Adrenal gland (tissue), 12 donors: Measurements from ENCODE around the gene EXOC6B. TPM values are rescaled to one million over a fixed set of nuclear protein-coding genes. Genes with fewer than 3 reads are reported as not detected.
"Not testable (repeated sequence)": the region's sequence is repeated elsewhere in the genome, so short reads cannot be mapped to it uniquely, and the experiment has no call there.

Experiments
- DNase-seq, 7 donors: peaks; one replicate each; pipeline ENCODE4 v3.0.0-alpha.2; 2019 to 2020
- H3K27ac ChIP-seq, 5 donors: fragments of 200-600 bp; sonication (generic) in 4 of 5; 1 replicate in 3 of 5; 2 replicates in 2 of 5; pipeline versions ENCODE4 v1.5.1 to v1.8.0; 2016 to 2020; ENCODE audit warnings: mild to moderate bottlenecking in 1 of 5
- H3K27me3 ChIP-seq: fragments of 200-600 bp; 2 replicates; pipeline ENCODE4 v1.8.0; 2021
- H3K36me3 ChIP-seq, 2 donors: fragments of 200-600 bp; replicated peaks in 1 of 2; 1 replicate in 1 of 2; 2 replicates in 1 of 2; pipeline versions ENCODE4 v1.5.1 to v1.8.0; 2018 to 2022
- H3K4me1 ChIP-seq, 2 donors: fragments of 200-600 bp; replicated peaks in 1 of 2; 1 replicate in 1 of 2; 2 replicates in 1 of 2; pipeline versions ENCODE4 v1.5.1 to v1.8.0; 2018 to 2021
- H3K4me3 ChIP-seq, 4 donors: fragments of 200-600 bp; sonication (generic) in 3 of 4; one replicate each; pipeline ENCODE4 v1.5.1; 2016 to 2018
- H3K9me3 ChIP-seq, 3 donors: fragments of 200-600 bp; sonication (generic) in 1 of 3; replicated peaks in 1 of 3; 1 replicate in 2 of 3; 2 replicates in 1 of 3; pipeline versions ENCODE4 v1.5.1 to v1.8.0; 2016 to 2021
- POLR2A ChIP-seq, 2 donors: fragments of 450-650 bp; IDR thresholded peaks; one replicate each; pipeline ENCODE4 v1.6.1; 2017; ENCODE audit warnings: antibody characterized with exemption in 2 of 2, mild to moderate bottlenecking in 2 of 2, moderate library complexity in 1 of 2
- WGBS, 4 donors: extraction: QIAGEN DNeasy Blood & Tissue Kit in 2 of 4; methylation state at CpG; one replicate each; pipeline versions ENCODE4 v1.1.5 to v1.1.7; 2013 to 2017; 5-methylcytosine and 5-hydroxymethylcytosine counted together
- intact Hi-C, 2 donors: fragments of 100-400 bp; cut with DNase I; formaldehyde crosslinking; loops; one replicate each; pipeline versions ENCODE4 v1.14.1 to v1.15.0; 2022 to 2023
- polyA plus RNA-seq, 3 donors: library from polyadenylated mRNA; stranded (reverse); fragments of 200-250 nt in 2 of 3; fragments of 350-450 nt in 1 of 3; fragmentation: Illumina TruSeq in 1 of 3; extraction: RNeasy Lipid Tissue Mini Kit (QIAGEN cat#74804) in 1 of 3; gene quantifications; one replicate each; pipeline ENCODE4 v1.2.3, GENCODE V29; 2013 to 2014
- total RNA-seq, 9 donors: library from RNA; depleted of rRNA in 4 of 9; stranded (reverse); fragments of >200 nt in 4 of 9; fragments of 120-200 nt in 1 of 9; fragmentation: NEBNext Ultra II Directional in 1 of 9; extraction: Animal tissue kit (Norgen Biotek cat#: 25700) in 1 of 9; gene quantifications; one replicate each; pipeline versions ENCODE4 v1.1.0 to v1.2.4, GENCODE V29; 2013 to 2023
- TF ChIP-seq, protein P1 (sequence below), 6 experiments: fragments of 450-650 bp in 4 of 6; fragments of 200-600 bp in 2 of 6; sonication (generic) in 1 of 6; IDR thresholded peaks; 1 replicate in 5 of 6; 2 replicates in 1 of 6; pipeline versions ENCODE4 v1.5.1 to v1.8.0; 2016 to 2021; ENCODE audit warnings: antibody characterized with exemption in 6 of 6, mild to moderate bottlenecking in 2 of 6, moderate library complexity in 1 of 6
- donor health status: healthy with polysubstance abuse.
- donor health status: Bipolar disorder and iron deficiency.
- donor health status: DM: yes; HTN: yes; CAD: no.
- donor health status: DM: no; HTN: no; CAD: no.
- donor health status: DM: no; HTN: no; CAD: no.
- donor health status: DM: yes; HTN: yes; CAD: no.

Gene EXOC6B
- total and polyA plus RNA-seq, 12 donors, result 6.0 to 92.6 (median 50.6) TPM

DNA sequence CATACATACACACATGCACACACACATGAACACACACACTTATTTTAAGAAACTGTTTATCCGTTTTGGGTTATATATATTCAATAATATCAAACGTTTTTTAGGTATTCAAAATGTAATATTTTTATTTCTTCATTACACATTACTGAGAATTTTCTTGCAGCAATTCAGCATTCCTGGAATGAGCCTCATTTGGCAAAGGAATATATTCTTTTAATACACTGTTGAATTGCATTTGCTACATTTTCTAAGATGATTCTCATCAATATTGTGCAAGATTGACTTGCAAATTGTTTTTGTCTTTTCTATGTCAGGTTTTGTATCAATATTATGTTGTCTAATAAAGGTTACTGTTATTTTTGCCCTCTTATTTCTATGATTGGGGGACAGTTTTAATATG, 402.1 kb downstream of the EXOC6B start:
- DNase-seq, result no peak
- peaks cover 0 to 6% (median 0%) of the 10 kb centered on the region in 3 donors for H3K9me3 ChIP-seq
- H3K36me3 ChIP-seq, result no peaks in the 10 kb centered on the region
- H3K4me3 ChIP-seq, result no peak overlapping the region
- H3K27ac ChIP-seq, result no peak overlapping the region
- no peaks in the 10 kb centered on the region for H3K4me1 ChIP-seq
- intact Hi-C loops, result no loop called here
- no peak for TF ChIP-seq POLR2A (IDR thresholded peaks at IDR 0.05)
- TF ChIP-seq, protein P1, sequence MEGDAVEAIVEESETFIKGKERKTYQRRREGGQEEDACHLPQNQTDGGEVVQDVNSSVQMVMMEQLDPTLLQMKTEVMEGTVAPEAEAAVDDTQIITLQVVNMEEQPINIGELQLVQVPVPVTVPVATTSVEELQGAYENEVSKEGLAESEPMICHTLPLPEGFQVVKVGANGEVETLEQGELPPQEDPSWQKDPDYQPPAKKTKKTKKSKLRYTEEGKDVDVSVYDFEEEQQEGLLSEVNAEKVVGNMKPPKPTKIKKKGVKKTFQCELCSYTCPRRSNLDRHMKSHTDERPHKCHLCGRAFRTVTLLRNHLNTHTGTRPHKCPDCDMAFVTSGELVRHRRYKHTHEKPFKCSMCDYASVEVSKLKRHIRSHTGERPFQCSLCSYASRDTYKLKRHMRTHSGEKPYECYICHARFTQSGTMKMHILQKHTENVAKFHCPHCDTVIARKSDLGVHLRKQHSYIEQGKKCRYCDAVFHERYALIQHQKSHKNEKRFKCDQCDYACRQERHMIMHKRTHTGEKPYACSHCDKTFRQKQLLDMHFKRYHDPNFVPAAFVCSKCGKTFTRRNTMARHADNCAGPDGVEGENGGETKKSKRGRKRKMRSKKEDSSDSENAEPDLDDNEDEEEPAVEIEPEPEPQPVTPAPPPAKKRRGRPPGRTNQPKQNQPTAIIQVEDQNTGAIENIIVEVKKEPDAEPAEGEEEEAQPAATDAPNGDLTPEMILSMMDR (IDR thresholded peaks at IDR 0.05), result no peak
- 67 to 73% (median 72%) methylated on average over 2 of the region's 2 CpGs for WGBS, 4 donors
- no peaks in the 10 kb centered on the region for H3K27me3 ChIP-seq

DNA sequence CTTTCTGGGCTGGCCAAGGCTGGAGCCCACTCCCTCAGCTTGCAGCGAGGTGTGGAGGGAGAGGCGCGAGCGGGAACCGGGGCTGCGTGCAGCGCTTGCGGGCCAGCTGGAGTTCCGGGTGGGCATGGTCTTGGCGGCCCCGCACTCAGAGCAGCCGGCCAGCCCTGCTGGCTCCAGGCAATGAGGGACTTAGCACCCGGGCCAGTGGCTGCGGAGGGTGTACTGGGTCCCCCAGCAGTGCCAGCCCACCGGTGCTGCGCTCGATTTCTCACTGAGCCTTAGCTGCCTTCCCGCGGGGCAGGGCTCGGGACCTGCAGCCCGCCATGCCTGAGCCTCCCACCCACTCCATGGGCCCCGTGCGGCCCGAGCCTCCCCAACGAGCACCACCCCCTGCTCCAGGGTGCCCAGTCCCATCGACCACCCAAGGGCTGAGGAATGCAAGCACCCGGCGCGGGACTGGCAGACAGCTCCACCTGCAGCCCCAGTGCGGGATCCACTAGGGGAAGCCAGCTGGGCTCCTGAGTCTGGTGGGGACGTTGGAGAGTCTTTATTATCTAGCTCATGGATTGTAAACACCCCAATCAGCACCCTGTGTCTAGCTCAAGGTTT, 404.0 kb downstream of the EXOC6B start:
- intact Hi-C loops, H3K27ac ChIP-seq, DNase-seq, H3K36me3 ChIP-seq, H3K9me3 ChIP-seq, H3K4me1 ChIP-seq, H3K27me3 ChIP-seq, H3K4me3 ChIP-seq: not testable (repeated sequence)
- 97 to 100% (median 99%) methylated on average over 1 to 29 of the region's 31 CpGs for WGBS, 4 donors

DNA sequence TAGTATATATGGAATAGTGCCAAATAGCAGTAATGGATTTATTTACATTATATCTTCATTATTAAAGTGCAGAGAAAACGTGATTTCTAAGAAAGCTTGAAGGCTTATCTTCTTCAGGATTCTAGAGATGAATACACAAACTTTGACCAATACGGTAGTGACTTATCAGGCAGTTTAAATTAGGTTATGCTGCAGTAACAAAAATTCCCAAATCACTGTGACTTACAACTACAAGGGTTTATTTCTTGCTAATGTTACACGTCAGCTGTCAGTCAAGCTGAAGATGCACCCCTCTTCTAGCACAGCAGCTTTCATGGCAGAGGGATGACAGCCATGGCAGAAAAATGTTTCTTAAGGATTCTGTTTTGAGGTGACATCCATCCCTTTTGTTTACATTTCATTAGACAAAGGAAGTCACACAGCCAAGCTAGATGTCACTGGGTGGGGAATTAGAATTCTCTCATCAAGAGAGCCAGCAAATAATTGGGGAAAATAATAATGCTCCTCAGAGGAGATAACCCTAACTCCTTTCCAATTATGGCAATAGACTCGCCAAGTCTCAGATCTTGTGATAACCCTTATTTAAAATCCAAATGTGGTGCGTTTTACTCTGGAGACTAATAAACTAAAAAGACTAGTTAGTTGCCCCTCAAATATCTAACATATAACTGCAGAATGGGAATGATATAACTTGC, 409.9 kb downstream of the EXOC6B start:
- Histone ChIP-seq H3K27ac (no peak overlapping the region), H3K4me1 (peaks cover 6 to 17% of the 10 kb centered on the region in 2 donors), H3K4me3 (no peak overlapping the region), H3K9me3 (peaks cover 0 to 6% (median 0%) of the 10 kb centered on the region in 3 donors), H3K27me3 (no peaks in the 10 kb centered on the region), H3K36me3 (no peaks in the 10 kb centered on the region)
- DNase-seq, result no peak
- 86 to 94% (median 88%) methylated on average over 5 of the region's 5 CpGs for WGBS, 4 donors
- no peak for TF ChIP-seq POLR2A (IDR thresholded peaks at IDR 0.05)
- TF ChIP-seq, protein P1 (IDR thresholded peaks at IDR 0.05), result no peak
- intact Hi-C loops, result no loop called here

DNA sequence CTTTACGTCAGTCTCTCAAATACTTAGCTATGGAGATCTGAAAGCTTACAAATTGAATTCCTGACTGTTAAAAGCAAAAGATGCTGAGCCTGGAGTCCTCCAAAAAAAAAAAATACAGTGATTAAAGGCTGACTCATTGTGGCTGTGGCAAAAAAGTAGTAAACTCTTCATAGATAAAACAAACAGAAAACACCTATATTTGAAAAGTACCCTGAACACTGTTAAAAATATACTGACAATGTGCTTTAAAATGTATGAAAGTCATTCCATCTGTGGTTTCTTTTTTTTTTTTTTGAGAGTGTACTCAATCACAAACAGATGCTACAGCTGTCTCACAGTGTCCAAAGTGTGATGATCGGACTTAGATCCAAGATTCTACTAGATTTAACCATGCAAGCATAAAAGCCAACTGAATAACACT, 410.6 kb downstream of the EXOC6B start:
- H3K9me3 ChIP-seq, result peaks cover 0 to 6% (median 0%) of the 10 kb centered on the region in 3 donors
- intact Hi-C loops, result no loop called here
- H3K4me3 ChIP-seq, result no peak overlapping the region
- H3K4me1 ChIP-seq, result peaks cover 6 to 17% of the 10 kb centered on the region in 2 donors
- 66 to 77% (median 77%) methylated on average over 2 of the region's 2 CpGs for WGBS, 4 donors
- H3K27me3 ChIP-seq, result no peaks in the 10 kb centered on the region
- no peak for DNase-seq
- no peak overlapping the region for H3K27ac ChIP-seq
- no peak for TF ChIP-seq POLR2A (IDR thresholded peaks at IDR 0.05)
- TF ChIP-seq, protein P1 (IDR thresholded peaks at IDR 0.05), result no peak
- H3K36me3 ChIP-seq, result no peaks in the 10 kb centered on the region
